Breast epithelium (tissue), 4 donors: ENCODE data around the gene GOLT1A. TPM values are rescaled to one million over a fixed set of nuclear protein-coding genes. Genes with fewer than 3 reads are reported as not detected.

Source experiments
- DNase-seq, 2 donors: peaks; one replicate each; pipeline ENCODE4 v3.0.0-alpha.2; 2019; ENCODE audit warnings: low spot score in 2 of 2
- H3K27ac ChIP-seq, 2 donors: fragments of 200-600 bp; sonication (generic) in 1 of 2; one replicate each; pipeline ENCODE4 v1.5.1; 2016 to 2019; ENCODE audit warnings: mild to moderate bottlenecking in 1 of 2
- H3K27me3 ChIP-seq, 2 donors: fragments of 200-600 bp; sonication (generic) in 1 of 2; one replicate each; pipeline versions ENCODE4 v1.5.1 to v1.6.0; 2017 to 2019; ENCODE audit warnings: control low read depth in 1 of 2, mild to moderate bottlenecking in 1 of 2
- H3K36me3 ChIP-seq: fragments of 200-600 bp; one replicate; pipeline ENCODE4 v1.5.1; 2019
- H3K4me1 ChIP-seq, 2 donors: fragments of 200-600 bp; sonication (generic); one replicate each; pipeline ENCODE4 v1.5.1; 2016 to 2019; ENCODE audit warnings: control low read depth in 1 of 2
- H3K4me3 ChIP-seq, 3 donors: fragments of 200-600 bp; sonication (generic); 1 replicate in 2 of 3; 2 replicates in 1 of 3; pipeline ENCODE4 v1.5.1; 2016 to 2019; ENCODE audit warnings: mild to moderate bottlenecking in 3 of 3, moderate library complexity in 2 of 3
- H3K9me3 ChIP-seq, 2 donors: fragments of 200-600 bp; sonication (generic) in 1 of 2; one replicate each; pipeline ENCODE4 v1.5.1; 2016 to 2019; ENCODE audit warnings: control low read depth in 1 of 2
- POLR2A ChIP-seq: fragments of 450-650 bp; IDR thresholded peaks from one replicate; pipeline ENCODE4 v1.6.1; 2016; ENCODE audit warnings: antibody characterized with exemption, mild to moderate bottlenecking, moderate library complexity
- POLR2AphosphoS5 ChIP-seq, 3 donors: sonication (generic); formaldehyde crosslinking; IDR thresholded peaks; one replicate each; pipeline ENCODE4 v1.6.1; 2017; ENCODE audit warnings: antibody characterized with exemption in 3 of 3
- intact Hi-C: fragments of 100-400 bp; cut with DNase I; formaldehyde crosslinking; loops from one replicate; pipeline ENCODE4 v1.15.1; 2023; ENCODE audit warnings: low total_unique reads
- total RNA-seq, 3 donors: library from RNA; depleted of rRNA; stranded (reverse); fragments of >200 nt; gene quantifications; one replicate each; pipeline ENCODE4 v1.1.0, GENCODE V29; 2016
- TF ChIP-seq, protein P1 (sequence below), 3 donors: fragments of 450-650 bp; IDR thresholded peaks; one replicate each; pipeline ENCODE4 v1.5.1; 2016 to 2017; ENCODE audit warnings: antibody characterized with exemption in 3 of 3, mild to moderate bottlenecking in 3 of 3, moderate library complexity in 3 of 3

The GOLT1A gene
- total RNA-seq, 3 donors from 2014 or later: 3.4 to 4.6 TPM; not detected in 1

DNA sequence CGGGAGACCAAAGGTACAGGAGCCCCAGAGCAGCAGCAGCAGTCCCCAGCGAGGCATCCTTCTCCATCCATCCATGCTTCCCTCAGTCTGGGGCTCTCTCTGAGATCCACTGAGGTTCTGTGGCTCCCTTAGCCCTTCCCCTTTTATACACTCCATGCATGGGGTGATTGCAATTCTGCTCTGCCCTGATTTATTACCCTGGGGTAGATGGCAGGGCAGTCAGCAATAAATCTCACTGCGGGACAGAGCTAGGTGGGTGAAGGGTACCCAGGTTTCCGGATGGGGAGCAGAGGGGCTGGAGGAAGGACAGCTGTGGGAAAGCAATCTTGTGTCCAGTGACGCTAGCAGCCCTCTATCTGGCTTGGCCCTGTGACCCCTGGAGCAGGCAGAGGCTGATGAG lies 47.6 kb downstream of the GOLT1A start, which contains the start of gene REN:
REN (minus strand) TSS at position 119 of the 400 bp plus-strand sequence; CDS start at position 75, 44 bp downstream.
- Histone ChIP-seq H3K27ac (no peak within 1 kb of the TSS), H3K9me3 (peaks cover 14 to 19% of the 10 kb centered on the region in 2 donors), H3K4me1 (no peaks in the 10 kb centered on the region), H3K27me3 (no peaks in the 10 kb centered on the region), H3K36me3 (no peaks in the 10 kb centered on the region), H3K4me3 (no peak within 1 kb of the TSS)
- TF ChIP-seq, protein P1, sequence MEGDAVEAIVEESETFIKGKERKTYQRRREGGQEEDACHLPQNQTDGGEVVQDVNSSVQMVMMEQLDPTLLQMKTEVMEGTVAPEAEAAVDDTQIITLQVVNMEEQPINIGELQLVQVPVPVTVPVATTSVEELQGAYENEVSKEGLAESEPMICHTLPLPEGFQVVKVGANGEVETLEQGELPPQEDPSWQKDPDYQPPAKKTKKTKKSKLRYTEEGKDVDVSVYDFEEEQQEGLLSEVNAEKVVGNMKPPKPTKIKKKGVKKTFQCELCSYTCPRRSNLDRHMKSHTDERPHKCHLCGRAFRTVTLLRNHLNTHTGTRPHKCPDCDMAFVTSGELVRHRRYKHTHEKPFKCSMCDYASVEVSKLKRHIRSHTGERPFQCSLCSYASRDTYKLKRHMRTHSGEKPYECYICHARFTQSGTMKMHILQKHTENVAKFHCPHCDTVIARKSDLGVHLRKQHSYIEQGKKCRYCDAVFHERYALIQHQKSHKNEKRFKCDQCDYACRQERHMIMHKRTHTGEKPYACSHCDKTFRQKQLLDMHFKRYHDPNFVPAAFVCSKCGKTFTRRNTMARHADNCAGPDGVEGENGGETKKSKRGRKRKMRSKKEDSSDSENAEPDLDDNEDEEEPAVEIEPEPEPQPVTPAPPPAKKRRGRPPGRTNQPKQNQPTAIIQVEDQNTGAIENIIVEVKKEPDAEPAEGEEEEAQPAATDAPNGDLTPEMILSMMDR (IDR thresholded peaks at IDR 0.05): no peak
- TF ChIP-seq POLR2A: no peak
- no peak for TF ChIP-seq POLR2AphosphoS5 (IDR thresholded peaks at IDR 0.05)
- no peak for DNase-seq
- intact Hi-C loops: loop anchor here (10.0 kb wide), 1 partner anchor 199 kb away; no protein-coding TSS in a partner anchor

DNA sequence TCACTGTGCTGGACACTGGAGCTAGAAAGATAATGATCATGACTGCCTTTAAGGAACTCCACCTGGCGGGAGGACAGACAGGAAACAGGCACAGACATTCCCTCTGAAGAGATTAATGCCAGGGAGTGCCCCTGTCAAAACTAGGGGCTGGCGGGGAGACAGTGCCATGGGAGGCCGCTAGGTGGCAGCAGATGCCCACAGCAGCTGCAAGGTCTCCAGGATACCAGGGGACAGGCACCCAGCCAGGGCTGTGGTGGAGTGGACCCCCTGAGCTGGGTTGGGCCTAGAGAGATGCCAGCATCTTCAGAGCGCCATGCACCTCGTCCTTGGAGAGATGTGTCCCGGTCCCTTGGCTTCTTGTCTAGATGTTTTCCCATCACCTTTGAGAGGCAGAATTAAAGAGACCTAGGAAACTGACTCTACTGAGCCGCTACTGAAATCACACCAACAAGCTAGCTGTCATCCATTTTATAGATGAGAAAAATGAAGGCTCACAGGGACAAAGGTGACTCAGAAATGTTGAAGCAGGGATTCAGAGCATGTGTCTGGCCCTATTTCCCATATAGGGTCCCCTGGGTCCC lies 51.2 kb downstream of the GOLT1A start:
- Histone ChIP-seq H3K36me3 (no peaks in the 10 kb centered on the region), H3K4me3 (no peak overlapping the region), H3K27me3 (no peaks in the 10 kb centered on the region), H3K9me3 (no peaks in the 10 kb centered on the region), H3K27ac (no peak overlapping the region), H3K4me1 (no peaks in the 10 kb centered on the region)
- DNase-seq: peak; percentile 80 to 90
- TF ChIP-seq, protein P1 (IDR thresholded peaks at IDR 0.05): peak; percentile 97 to 99 (median 98)
- TF ChIP-seq POLR2AphosphoS5 (IDR thresholded peaks at IDR 0.05) (peak; percentile 26 to 33 (median 31)), POLR2A (no peak)
- intact Hi-C loops: loop anchor here (10.0 kb wide), 1 partner anchor 202 kb away; no protein-coding TSS in a partner anchor

DNA sequence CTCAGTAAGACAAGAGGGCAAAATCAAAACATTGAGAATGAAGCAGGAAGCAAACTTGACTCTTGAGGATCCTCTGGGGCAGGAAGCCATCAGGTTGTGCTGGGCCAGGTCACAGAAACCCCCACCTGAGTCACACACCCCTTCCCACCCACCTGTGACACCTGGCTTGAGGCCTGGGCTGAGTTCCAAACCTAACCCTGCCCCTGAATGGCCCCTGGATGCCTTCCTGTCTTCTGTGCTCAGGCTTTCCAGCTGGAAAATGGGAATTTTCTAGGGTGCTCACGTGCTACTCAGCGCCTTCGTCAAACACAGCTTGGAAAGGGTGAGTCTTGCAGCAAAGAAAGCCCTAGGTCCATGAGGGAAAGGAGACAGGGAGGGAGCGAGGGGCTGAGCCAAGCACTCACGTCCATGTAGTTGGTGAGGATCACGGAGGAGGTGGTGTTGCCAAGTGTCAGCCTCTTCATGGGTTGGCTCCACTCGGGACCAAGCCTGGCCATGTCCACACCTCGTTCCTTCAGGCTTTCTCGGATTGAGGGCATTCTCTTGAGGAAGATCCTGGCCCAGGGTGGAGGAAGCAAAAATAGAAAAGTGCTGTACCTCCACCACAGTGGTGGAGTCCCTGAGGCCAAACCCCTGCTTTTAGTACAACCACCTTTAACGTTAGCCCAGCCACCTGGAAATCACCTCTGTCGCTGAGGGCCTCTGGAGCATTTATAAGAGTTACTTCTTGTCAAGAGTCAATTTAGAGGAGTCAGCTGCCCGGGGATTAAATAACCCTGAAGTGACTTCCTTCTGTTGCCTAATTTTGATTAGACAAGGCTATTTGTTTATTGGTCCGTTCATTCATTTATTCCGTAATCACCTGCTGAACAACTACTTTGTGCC lies 51.9 kb downstream of the GOLT1A start:
- intact Hi-C loops: loop anchor here (10.0 kb wide), 1 partner anchor 203 kb away; no protein-coding TSS in a partner anchor
- H3K4me1 ChIP-seq: no peaks in the 10 kb centered on the region
- H3K27ac ChIP-seq: no peak overlapping the region
- H3K36me3 ChIP-seq: no peaks in the 10 kb centered on the region
- H3K9me3 ChIP-seq: no peaks in the 10 kb centered on the region
- no peak for TF ChIP-seq POLR2AphosphoS5 (IDR thresholded peaks at IDR 0.05)
- TF ChIP-seq, protein P1 (IDR thresholded peaks at IDR 0.05): no peak
- no peak for TF ChIP-seq POLR2A
- no peaks in the 10 kb centered on the region for H3K27me3 ChIP-seq
- no peak for DNase-seq
- no peak overlapping the region for H3K4me3 ChIP-seq

DNA sequence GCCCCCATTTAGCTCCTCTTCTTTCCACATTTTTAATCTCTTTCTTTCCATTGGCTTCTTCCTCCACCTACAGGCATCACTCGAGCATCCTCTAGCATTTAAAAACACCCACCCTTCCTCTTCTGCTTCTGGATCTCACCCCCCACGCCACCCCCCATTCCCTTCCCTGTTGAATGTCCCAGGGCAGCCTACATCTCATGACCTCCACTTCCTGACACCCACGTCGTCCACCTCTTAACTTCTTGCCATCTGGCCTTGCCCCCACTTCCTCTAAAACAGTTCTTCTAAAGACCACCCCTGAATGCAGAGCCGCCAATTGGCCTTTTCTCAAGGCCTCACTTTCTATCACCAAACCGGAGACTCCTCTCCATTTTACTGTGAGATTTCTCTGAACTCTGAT lies 55.8 kb downstream of the GOLT1A start:
- Histone ChIP-seq H3K27me3 (no peaks in the 10 kb centered on the region), H3K27ac (no peak overlapping the region), H3K36me3 (no peaks in the 10 kb centered on the region), H3K4me3 (no peak overlapping the region), H3K4me1 (no peaks in the 10 kb centered on the region), H3K9me3 (no peaks in the 10 kb centered on the region)
- DNase-seq: no peak
- TF ChIP-seq, protein P1 (IDR thresholded peaks at IDR 0.05): no peak
- TF ChIP-seq POLR2A: no peak
- TF ChIP-seq POLR2AphosphoS5 (IDR thresholded peaks at IDR 0.05): no peak
- intact Hi-C loops: loop anchor here (5.0 kb wide), 1 partner anchor 54 kb away; the partner anchor contains the start of gene GOLT1A

DNA sequence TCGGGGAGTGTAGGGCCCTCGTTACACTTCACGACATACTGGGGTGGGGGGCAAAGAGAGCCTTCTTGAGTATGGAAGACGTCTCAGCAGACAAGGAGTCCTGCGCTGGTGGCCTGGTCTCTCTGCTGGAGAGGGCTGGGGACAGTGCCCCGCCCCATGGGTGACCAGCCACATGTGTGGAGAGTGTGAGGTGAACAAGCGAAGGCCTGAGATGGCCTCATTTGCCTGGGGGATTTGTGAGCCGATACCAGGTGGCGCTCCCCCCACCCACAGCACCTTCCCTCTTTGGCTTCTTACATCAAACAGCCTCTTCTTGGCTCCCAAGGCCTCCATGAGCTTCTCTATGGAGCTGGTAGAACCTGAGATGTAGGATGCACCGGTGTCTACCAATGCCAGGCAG lies 57.9 kb downstream of the GOLT1A start:
- intact Hi-C loops: loop anchor here (2.0 to 5.0 kb wide), 2 partner anchors 56 to 75 kb away; partner anchors contain the start of gene GOLT1A
- no peak for TF ChIP-seq POLR2A
- TF ChIP-seq, protein P1 (IDR thresholded peaks at IDR 0.05): no peak
- no peak for TF ChIP-seq POLR2AphosphoS5 (IDR thresholded peaks at IDR 0.05)
- Histone ChIP-seq H3K36me3 (no peaks in the 10 kb centered on the region), H3K9me3 (no peaks in the 10 kb centered on the region), H3K27ac (no peak overlapping the region), H3K4me3 (no peak overlapping the region), H3K4me1 (peaks cover 5 to 9% of the 10 kb centered on the region in 2 donors), H3K27me3 (no peaks in the 10 kb centered on the region)
- DNase-seq: no peak
